NCI-H1436 treated with DMSO at 0.1 percent for 48 hours (cell line): ENCODE measurements around the gene SAGE1.
"Not testable (repeated sequence)": the region's sequence is repeated elsewhere in the genome, so short reads cannot be mapped to it uniquely, and the experiment has no call there.

ENCODE experiments used
- DNase-seq: peaks from one replicate; lab custom pipeline; 2025; lab: John Stamatoyannopoulos, UW

The SAGE1 gene

GRCh38 chrX:135893294-135893817 is at the start of gene SAGE1, which contains the start of gene CT45A10:
TSS of gene SAGE1 (plus strand) at chrX:135893716. CDS start at chrX:135896243, 2,527 bp downstream.
TSS of gene CT45A10 (minus strand) at chrX:135893444. CDS start at chrX:135885344, 8,100 bp downstream.
- DNase-seq, result no peak

GRCh38 chrX:135854438-135854837 is 39.1 kb upstream of the SAGE1 start, which contains the start of gene CT45A8:
TSS of gene CT45A8 (minus strand) at chrX:135854538. CDS start at chrX:135850783, 3,755 bp downstream.
- not testable (repeated sequence) for DNase-seq

GRCh38 chrX:135871712-135872111 is 21.8 kb upstream of the SAGE1 start, which contains the start of gene CT45A9:
TSS of gene CT45A9 (minus strand) at chrX:135871812. CDS start at chrX:135868061, 3,751 bp downstream.
- not testable (repeated sequence) for DNase-seq

GRCh38 chrX:135882741-135883140 is 10.8 kb upstream of the SAGE1 start:
- not testable (repeated sequence) for DNase-seq

- not testable (repeated sequence) for DNase-seq
Measured at GRCh38 chrX:135888230-135888629, 5.3 kb upstream of the SAGE1 start.

- not testable (repeated sequence) for DNase-seq
Measured at GRCh38 chrX:135888976-135889375, 4.5 kb upstream of the SAGE1 start.

GRCh38 chrX:135890087-135890585 is 3.4 kb upstream of the SAGE1 start:
- DNase-seq, result no peak

GRCh38 chrX:135892781-135893180 is 735 bp upstream of the SAGE1 start:
- no peak for DNase-seq

GRCh38 chrX:135910251-135910650 is 16.7 kb downstream of the SAGE1 start:
- no peak for DNase-seq

- no peak for DNase-seq
Measured at GRCh38 chrX:135914404-135914803, 20.9 kb downstream of the SAGE1 start.

- not testable (repeated sequence) for DNase-seq
Measured at GRCh38 chrX:135920516-135920915, 27.0 kb downstream of the SAGE1 start.

GRCh38 chrX:135923353-135923752 is 29.8 kb downstream of the SAGE1 start:
- DNase-seq, result no peak

- no peak for DNase-seq
Measured at GRCh38 chrX:135927897-135928296, 34.4 kb downstream of the SAGE1 start.

- no peak for DNase-seq
Measured at GRCh38 chrX:135931644-135932487, 38.4 kb downstream of the SAGE1 start.

GRCh38 chrX:135944486-135944885 is 51.0 kb downstream of the SAGE1 start:
- no peak for DNase-seq

GRCh38 chrX:135951291-135951690 is 57.8 kb downstream of the SAGE1 start:
- no peak for DNase-seq
